SK-N-SH (cell line): ENCODE measurements around the gene YARS1. TPM values are rescaled to one million over a fixed set of nuclear protein-coding genes. Genes with fewer than 3 reads are reported as not detected.

Experiments used
- CTCF ChIA-PET: fragments of 300-600, 350-600 bp; formaldehyde crosslinking; extraction: SDS; loops from one replicate; lab custom pipeline; 2021; lab: Yijun Ruan, JAX
- POLR2A ChIA-PET: fragments of 350-600 bp; sonication (Branson Sonifier 250); formaldehyde crosslinking; extraction: SDS; loops from one replicate; lab custom pipeline; 2020; ENCODE audit warnings: antibody characterized with exemption, inconsistent platforms; lab: Yijun Ruan, JAX
- DNase-seq: peaks from one replicate; pipeline ENCODE4 v3.0.0; 2012
- H2AFZ ChIP-seq: fragments of 200-600 bp; sonication (generic); 2 replicates; pipeline ENCODE4 v1.8.1; 2016; ENCODE audit warnings: antibody characterized with exemption, mild to moderate bottlenecking, low read depth
- H3F3A ChIP-seq: fragments of 200-600 bp; sonication (generic); replicated peaks from 2 replicates; pipeline ENCODE3; 2016; ENCODE audit warnings: antibody characterized with exemption, mild to moderate bottlenecking; ENCODE audit not compliant: insufficient read depth
- H3K27ac ChIP-seq, 2 experiments: fragments of 200-500 bp in 1 of 2; fragments of 200-600 bp in 1 of 2; sonication (Bioruptor generic) in 1 of 2; sonication (generic), shearing (Covaris generic) in 1 of 2; 2 replicates each; pipeline versions ENCODE4 v1.5.1 to v1.6.1; 2014 to 2016; ENCODE audit warnings: low read depth in 2 of 2, inconsistent platforms in 1 of 2, low read length in 1 of 2, mild to moderate bottlenecking in 1 of 2, mixed read lengths in 1 of 2
- H3K27me3 ChIP-seq: fragments of 200-600 bp; sonication (generic), shearing (Covaris generic); 2 replicates; pipeline ENCODE4 v1.6.1; 2016; ENCODE audit warnings: mixed run types; ENCODE audit not compliant: insufficient read depth
- H3K36me3 ChIP-seq, 2 experiments: fragments of 200-500 bp in 1 of 2; fragments of 200-600 bp in 1 of 2; sonication (Bioruptor generic) in 1 of 2; sonication (generic) in 1 of 2; replicated peaks in 1 of 2; 2 replicates each; pipeline versions ENCODE3 to v1.5.1; 2014 to 2016; ENCODE audit warnings: low read length in 1 of 2, mild to moderate bottlenecking in 1 of 2; ENCODE audit not compliant: insufficient read depth in 2 of 2, control insufficient read depth in 1 of 2
- H3K4me1 ChIP-seq, 2 experiments: fragments of 200-500 bp in 1 of 2; fragments of 200-600 bp in 1 of 2; sonication (Bioruptor generic) in 1 of 2; sonication (generic), shearing (Covaris generic) in 1 of 2; 2 replicates each; pipeline versions ENCODE4 v1.5.1 to v1.6.1; 2014 to 2016; ENCODE audit warnings: low read depth in 1 of 2, low read length in 1 of 2, mixed run types in 1 of 2; ENCODE audit not compliant: insufficient read depth in 2 of 2, control insufficient read depth in 1 of 2
- H3K4me2 ChIP-seq: fragments of 200-600 bp; sonication (generic), shearing (Covaris generic); 2 replicates; pipeline ENCODE4 v1.6.1; 2017; ENCODE audit warnings: mixed run types
- H3K4me3 ChIP-seq, 2 experiments: fragments of 200-500 bp in 1 of 2; fragments of 200-600 bp in 1 of 2; sonication (Bioruptor generic) in 1 of 2; sonication (generic), shearing (Covaris generic) in 1 of 2; 2 replicates each; pipeline versions ENCODE4 v1.5.1 to v1.8.1; 2014 to 2016; ENCODE audit warnings: low read depth in 2 of 2, inconsistent platforms in 1 of 2, low read length in 1 of 2, mild to moderate bottlenecking in 1 of 2, mixed read lengths in 1 of 2, moderate library complexity in 1 of 2
- H3K79me2 ChIP-seq: fragments of 200-600 bp; sonication (generic); 2 replicates; pipeline ENCODE4 v1.8.1; 2017; ENCODE audit warnings: mild to moderate bottlenecking; ENCODE audit not compliant: insufficient read depth
- H3K9ac ChIP-seq: fragments of 200-600 bp; sonication (generic); 2 replicates; pipeline ENCODE4 v1.6.1; 2017; ENCODE audit warnings: mixed run types
- H3K9me2 ChIP-seq: fragments of 200-600 bp; sonication (generic); 2 replicates; pipeline ENCODE4 v1.6.1; 2017; ENCODE audit warnings: mixed run types
- H3K9me3 ChIP-seq: fragments of 200-600 bp; sonication (generic); 2 replicates; pipeline ENCODE4 v1.6.1; 2017; ENCODE audit warnings: mixed run types, mild to moderate bottlenecking, moderate library complexity
- H4K20me1 ChIP-seq: fragments of 200-600 bp; sonication (generic); 2 replicates; pipeline ENCODE4 v1.6.1; 2017; ENCODE audit warnings: mild to moderate bottlenecking, mixed run types; ENCODE audit not compliant: insufficient read depth
- CTCF ChIP-seq: fragments of 200-600 bp; sonication (generic); IDR thresholded peaks from 2 replicates; pipeline ENCODE4 v1.6.1; 2017; ENCODE audit warnings: antibody characterized with exemption, mild to moderate bottlenecking, moderate library complexity
- EZH2phosphoT487 ChIP-seq: fragments of 200-600 bp; sonication (generic); IDR thresholded peaks from 2 replicates; pipeline ENCODE4 v1.6.1; 2017; ENCODE audit warnings: low read depth, mixed run types, mild to moderate bottlenecking, antibody characterized with exemption, moderate library complexity, borderline replicate concordance
- GABPA ChIP-seq: IDR thresholded peaks from 2 replicates; pipeline ENCODE4 v1.4.0; 2012; ENCODE audit warnings: low read depth, mild to moderate bottlenecking
- GATA2 ChIP-seq: sonication (generic); formaldehyde crosslinking; IDR thresholded peaks from 2 replicates; pipeline ENCODE4 v1.5.0; 2020; ENCODE audit warnings: mild to moderate bottlenecking, missing genetic modification reagents
- MXI1 ChIP-seq: IDR thresholded peaks from 2 replicates; pipeline ENCODE4 v1.6.1; 2012; ENCODE audit warnings: mild to moderate bottlenecking, low read depth, low read length, improper control_type of control experiment
- RAD21 ChIP-seq: IDR thresholded peaks from 2 replicates; pipeline ENCODE4 v1.6.1; 2012; ENCODE audit warnings: mild to moderate bottlenecking, low read length
- SIN3A ChIP-seq: IDR thresholded peaks from 2 replicates; pipeline ENCODE4 v1.6.1; 2012; ENCODE audit warnings: low read depth, mild to moderate bottlenecking, low read length, moderate library complexity, borderline replicate concordance
- SMC3 ChIP-seq: IDR thresholded peaks from 2 replicates; pipeline ENCODE4 v1.6.1; 2012; ENCODE audit warnings: low read depth, low read length, improper control_type of control experiment
- TCF12 ChIP-seq: IDR thresholded peaks from 2 replicates; pipeline ENCODE4 v1.4.0; 2012
- TEAD4 ChIP-seq: IDR thresholded peaks from 2 replicates; pipeline ENCODE4 v1.4.0; 2012; ENCODE audit warnings: mild to moderate bottlenecking, borderline replicate concordance; ENCODE audit not compliant: insufficient read depth
- WGBS: methylation state at CpG from one replicate; pipeline ENCODE4 v1.1.6; 2017; ENCODE audit warnings: low lambda C conversion rate; 5-methylcytosine and 5-hydroxymethylcytosine counted together
- polyA plus RNA-seq, 3 experiments: library from polyadenylated mRNA; depleted of rRNA; stranded (reverse); fragments of >200 nt; gene quantifications; 2 replicates each; pipeline ENCODE4 v1.2.3, GENCODE V29; 2012
- TF ChIP-seq, protein P1 (sequence below): fragments of 150-350 bp; IDR thresholded peaks from 2 replicates; pipeline ENCODE4 v1.6.1; 2016; ENCODE audit warnings: mild to moderate bottlenecking, low read depth, low read length

Gene YARS1
- polyA plus RNA-seq, 1 of the 3 experiments (the other 2 are of a cell fraction) = 46.3 TPM

DNA sequence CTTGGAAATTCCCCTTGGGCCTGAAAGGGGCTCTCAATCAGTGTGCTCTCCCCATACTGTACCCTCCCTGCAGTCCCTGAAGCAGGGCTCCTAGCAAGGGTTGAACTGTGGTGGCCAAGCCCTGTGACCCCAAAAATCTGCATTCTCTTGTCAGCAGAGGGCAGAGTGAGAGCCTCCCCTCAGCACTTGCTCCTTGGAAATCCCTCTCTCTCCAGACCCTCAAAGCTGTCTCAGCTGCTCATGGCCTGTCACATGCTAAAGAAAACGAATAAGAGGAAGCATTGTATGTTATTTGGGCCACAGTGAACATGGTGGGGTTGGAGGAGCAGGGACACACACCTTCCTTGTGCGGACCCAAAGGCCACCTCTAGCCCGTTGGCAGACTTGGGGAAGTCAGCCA, 67.4 kb downstream of the YARS1 start:
- no peak for TF ChIP-seq MXI1
- TF ChIP-seq SMC3 = no peak
- no peak for TF ChIP-seq GABPA
- TF ChIP-seq TEAD4 = no peak
- no peak for TF ChIP-seq SIN3A
- no peak for TF ChIP-seq RAD21
- no peak for TF ChIP-seq TCF12
- TF ChIP-seq, protein P1, sequence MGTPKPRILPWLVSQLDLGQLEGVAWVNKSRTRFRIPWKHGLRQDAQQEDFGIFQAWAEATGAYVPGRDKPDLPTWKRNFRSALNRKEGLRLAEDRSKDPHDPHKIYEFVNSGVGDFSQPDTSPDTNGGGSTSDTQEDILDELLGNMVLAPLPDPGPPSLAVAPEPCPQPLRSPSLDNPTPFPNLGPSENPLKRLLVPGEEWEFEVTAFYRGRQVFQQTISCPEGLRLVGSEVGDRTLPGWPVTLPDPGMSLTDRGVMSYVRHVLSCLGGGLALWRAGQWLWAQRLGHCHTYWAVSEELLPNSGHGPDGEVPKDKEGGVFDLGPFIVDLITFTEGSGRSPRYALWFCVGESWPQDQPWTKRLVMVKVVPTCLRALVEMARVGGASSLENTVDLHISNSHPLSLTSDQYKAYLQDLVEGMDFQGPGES = no peak
- no peak for TF ChIP-seq GATA2 (CRISPR knock-in tag)
- no peak for TF ChIP-seq CTCF
- no peaks in the 10 kb centered on the region for H3F3A ChIP-seq
- peaks cover 0 to 7% of the 10 kb centered on the region in 2 experiments; a peak in 1 of 4 replicates for H3K4me1 ChIP-seq
- H3K27ac ChIP-seq = no peak overlapping the region
- H3K9ac ChIP-seq = no peak overlapping the region
- no peaks in the 10 kb centered on the region for H3K27me3 ChIP-seq
- DNase-seq = no peak
- WGBS = 75% methylated on average over 3 of the region's 3 CpGs
- H3K9me3 ChIP-seq = no peaks in the 10 kb centered on the region
- H3K9me2 ChIP-seq = no peaks in the 10 kb centered on the region
- H2AFZ ChIP-seq = no peak overlapping the region
- H4K20me1 ChIP-seq = no peaks in the 10 kb centered on the region
- H3K4me2 ChIP-seq = no peak overlapping the region
- POLR2A ChIA-PET = interaction anchor here (0.6 kb wide), 1 partner anchor 34 kb away, joined by 4 read pairs; no protein-coding TSS in a partner anchor
- H3K36me3 ChIP-seq = no peaks in the 10 kb centered on the region
- H3K4me3 ChIP-seq = no peak overlapping the region
- H3K79me2 ChIP-seq = no peaks in the 10 kb centered on the region
- CTCF ChIA-PET = interaction anchor here (0.7 to 2.4 kb wide), 4 partner anchors 22 to 349 kb away, joined by 3 to 13 read pairs (median 8); no protein-coding TSS in a partner anchor

DNA sequence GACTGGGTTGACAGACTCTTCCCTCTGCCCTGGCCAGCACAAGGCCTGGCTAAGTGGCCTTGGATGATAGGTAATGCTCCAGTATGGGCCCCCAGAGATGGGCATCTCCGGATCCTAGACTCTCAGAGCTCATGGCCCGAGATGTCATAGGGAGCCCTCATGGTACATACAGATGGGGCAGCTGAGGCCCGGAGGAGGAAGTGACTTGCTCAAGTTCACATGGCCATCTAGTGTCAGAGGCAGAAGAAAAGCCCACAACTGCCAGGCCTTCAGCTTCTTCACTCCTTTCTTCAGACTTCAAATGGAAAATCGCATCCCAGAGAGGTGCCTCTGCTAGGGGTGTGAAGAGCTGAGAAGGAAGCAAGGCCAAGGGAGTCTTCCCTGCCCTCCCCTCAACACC, 67.8 kb downstream of the YARS1 start:
- no peaks in the 10 kb centered on the region for H3K9me3 ChIP-seq
- H3K36me3 ChIP-seq = no peaks in the 10 kb centered on the region
- H3K9ac ChIP-seq = no peak overlapping the region
- peaks cover 0 to 4% of the 10 kb centered on the region in 2 experiments; a peak in 1 of 4 replicates for H3K4me1 ChIP-seq
- CTCF ChIA-PET = interaction anchor here (0.7 to 2.4 kb wide), 5 partner anchors 22 to 348 kb away, joined by 3 to 13 read pairs (median 4); no protein-coding TSS in a partner anchor
- H3K4me3 ChIP-seq = no peak overlapping the region
- TF ChIP-seq EZH2phosphoT487 = no peak
- TF ChIP-seq, all 33 proteins: peak for 0
- H3K27ac ChIP-seq = no peak overlapping the region
- 57% methylated on average over 1 of the region's 4 CpGs for WGBS
- no peaks in the 10 kb centered on the region for H3K79me2 ChIP-seq
- no peak overlapping the region for H2AFZ ChIP-seq
- POLR2A ChIA-PET = interaction anchor here (0.6 kb wide), 1 partner anchor 35 kb away, joined by 4 read pairs; no protein-coding TSS in a partner anchor
- no peaks in the 10 kb centered on the region for H4K20me1 ChIP-seq
- H3F3A ChIP-seq = no peaks in the 10 kb centered on the region
- H3K27me3 ChIP-seq = no peaks in the 10 kb centered on the region
- H3K4me2 ChIP-seq = no peak overlapping the region
- no peak for DNase-seq
- no peaks in the 10 kb centered on the region for H3K9me2 ChIP-seq
